ENCODE measurements around the gene CPEB3. TPM values are rescaled to one million over a fixed set of nuclear protein-coding genes. Genes with fewer than 3 reads are reported as not detected.
A peak's percentile ranks its signal among the peaks of the same experiment; 100 is the strongest.

Gene CPEB3
- total RNA-seq, 4 donors from 2014 or later = 9.9 to 15.2 (median 11.4) TPM

- H3K9me3 ChIP-seq = no peaks in the 10 kb centered on the region
- no peaks in the 10 kb centered on the region for H3K27me3 ChIP-seq
- H3K4me3 ChIP-seq = peak overlapping the region; percentile 63 to 86 (median 76)
- peak overlapping the region; percentile 74 to 89 (median 86) for H3K27ac ChIP-seq
- H3K4me1 ChIP-seq = peaks cover 0 to 23% (median 4%) of the 10 kb centered on the region in 4 donors
- no peaks in the 10 kb centered on the region for H3K36me3 ChIP-seq
- DNase-seq = no peak
- no peak for TF ChIP-seq POLR2A (IDR thresholded peaks at IDR 0.05)
- TF ChIP-seq, protein P1, sequence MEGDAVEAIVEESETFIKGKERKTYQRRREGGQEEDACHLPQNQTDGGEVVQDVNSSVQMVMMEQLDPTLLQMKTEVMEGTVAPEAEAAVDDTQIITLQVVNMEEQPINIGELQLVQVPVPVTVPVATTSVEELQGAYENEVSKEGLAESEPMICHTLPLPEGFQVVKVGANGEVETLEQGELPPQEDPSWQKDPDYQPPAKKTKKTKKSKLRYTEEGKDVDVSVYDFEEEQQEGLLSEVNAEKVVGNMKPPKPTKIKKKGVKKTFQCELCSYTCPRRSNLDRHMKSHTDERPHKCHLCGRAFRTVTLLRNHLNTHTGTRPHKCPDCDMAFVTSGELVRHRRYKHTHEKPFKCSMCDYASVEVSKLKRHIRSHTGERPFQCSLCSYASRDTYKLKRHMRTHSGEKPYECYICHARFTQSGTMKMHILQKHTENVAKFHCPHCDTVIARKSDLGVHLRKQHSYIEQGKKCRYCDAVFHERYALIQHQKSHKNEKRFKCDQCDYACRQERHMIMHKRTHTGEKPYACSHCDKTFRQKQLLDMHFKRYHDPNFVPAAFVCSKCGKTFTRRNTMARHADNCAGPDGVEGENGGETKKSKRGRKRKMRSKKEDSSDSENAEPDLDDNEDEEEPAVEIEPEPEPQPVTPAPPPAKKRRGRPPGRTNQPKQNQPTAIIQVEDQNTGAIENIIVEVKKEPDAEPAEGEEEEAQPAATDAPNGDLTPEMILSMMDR (IDR thresholded peaks at IDR 0.05) = no peak
Observed at GRCh38 chr10:92239151-92239599, 51.7 kb downstream of the CPEB3 start.

DNA sequence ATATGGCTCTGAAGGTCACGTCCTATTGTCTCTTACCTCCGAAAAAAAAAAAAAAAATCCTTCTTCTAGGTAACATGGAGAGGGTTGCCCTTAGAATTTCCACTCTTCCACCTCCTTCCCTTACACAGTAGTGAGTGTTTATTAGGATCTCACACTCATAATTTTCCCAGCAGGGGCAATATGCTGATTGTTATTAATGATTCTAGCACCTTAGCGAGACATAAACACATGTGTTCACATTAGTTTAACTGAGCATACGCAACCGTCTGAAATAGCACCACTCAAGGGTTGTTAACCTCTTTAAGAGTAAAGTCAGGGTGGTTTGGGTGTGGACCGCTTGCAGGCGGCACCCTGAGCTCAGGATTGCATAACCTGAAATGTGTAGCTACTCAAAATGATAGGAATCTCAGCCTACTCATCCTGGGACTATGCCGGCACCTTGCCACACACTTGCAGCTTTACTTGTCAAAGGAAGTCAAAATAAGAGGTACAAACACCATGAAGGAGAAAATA lies 52.2 kb downstream of the CPEB3 start:
- peak overlapping the region in 2 of 4 donors; percentile 81 to 86 for H3K4me3 ChIP-seq
- peak overlapping the region in 2 of 4 donors; percentile 89 for H3K27ac ChIP-seq
- H3K4me1 ChIP-seq = peaks cover 0 to 23% (median 4%) of the 10 kb centered on the region in 4 donors
- DNase-seq = peak in 2 of 3 donors; percentile 57 to 80
- H3K36me3 ChIP-seq = no peaks in the 10 kb centered on the region
- H3K27me3 ChIP-seq = no peaks in the 10 kb centered on the region
- TF ChIP-seq, protein P1 (IDR thresholded peaks at IDR 0.05) = no peak
- peak; percentile 47 to 76 for TF ChIP-seq POLR2A (IDR thresholded peaks at IDR 0.05)
- H3K9me3 ChIP-seq = no peaks in the 10 kb centered on the region

GRCh38 chr10:92238054-92238585 lies 52.8 kb downstream of the CPEB3 start:
- Histone ChIP-seq H3K4me1 (peaks cover 0 to 23% (median 4%) of the 10 kb centered on the region in 4 donors), H3K4me3 (peak overlapping the region in 2 of 4 donors; percentile 81 to 86), H3K9me3 (no peaks in the 10 kb centered on the region), H3K36me3 (no peaks in the 10 kb centered on the region), H3K27me3 (no peaks in the 10 kb centered on the region), H3K27ac (peak overlapping the region in 2 of 4 donors; percentile 89)
- no peak for DNase-seq
- TF ChIP-seq POLR2A (IDR thresholded peaks at IDR 0.05) = no peak
- TF ChIP-seq, protein P1 (IDR thresholded peaks at IDR 0.05) = no peak

DNA sequence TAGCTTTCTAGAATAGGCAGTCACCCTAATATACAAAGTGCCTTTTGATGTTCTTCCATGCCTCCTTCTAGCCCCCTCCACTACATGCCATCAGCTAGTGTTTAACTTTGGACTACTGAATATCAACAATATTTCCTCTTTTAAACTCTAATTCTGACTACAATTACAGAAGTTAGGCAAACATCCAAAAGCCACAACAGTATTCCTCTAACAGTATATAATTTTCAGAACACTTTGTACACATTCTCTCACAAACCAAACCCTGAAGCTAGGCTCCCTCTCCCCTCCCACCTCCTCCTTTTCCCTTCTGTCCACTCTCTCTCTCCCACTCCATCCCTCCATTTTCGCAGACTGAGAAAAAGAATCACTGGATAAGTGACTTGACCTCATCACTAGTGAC lies 59.7 kb downstream of the CPEB3 start:
- Histone ChIP-seq H3K4me1 (no peaks in the 10 kb centered on the region), H3K27ac (no peak overlapping the region), H3K36me3 (no peaks in the 10 kb centered on the region), H3K27me3 (no peaks in the 10 kb centered on the region), H3K4me3 (no peak overlapping the region), H3K9me3 (no peaks in the 10 kb centered on the region)
- TF ChIP-seq, protein P1 (IDR thresholded peaks at IDR 0.05) = no peak
- no peak for TF ChIP-seq POLR2A (IDR thresholded peaks at IDR 0.05)
- no peak for DNase-seq

GRCh38 chr10:92222603-92223262 lies 68.1 kb downstream of the CPEB3 start:
- Histone ChIP-seq H3K27me3 (no peaks in the 10 kb centered on the region), H3K4me1 (no peaks in the 10 kb centered on the region), H3K36me3 (peaks cover 0 to 22% (median 0%) of the 10 kb centered on the region in 3 donors), H3K27ac (no peak overlapping the region), H3K4me3 (no peak overlapping the region), H3K9me3 (no peaks in the 10 kb centered on the region)
- TF ChIP-seq POLR2A (IDR thresholded peaks at IDR 0.05) = no peak
- TF ChIP-seq, protein P1 (IDR thresholded peaks at IDR 0.05) = no peak
- no peak for DNase-seq
